Prostate gland (tissue), 2 donors: ENCODE measurements around the gene LARGE2. TPM values are rescaled to one million over a fixed set of nuclear protein-coding genes. Genes with fewer than 3 reads are reported as not detected.
"Not testable (repeated sequence)": the region's sequence is repeated elsewhere in the genome, so short reads cannot be mapped to it uniquely, and the experiment has no call there.

ENCODE experiments used
- DNase-seq: peaks from one replicate; pipeline ENCODE4 v3.0.0-alpha.2; 2019; ENCODE audit warnings: low spot score
- H3K27ac ChIP-seq, 2 donors: fragments of 200-600 bp; sonication (generic); 2 replicates each; pipeline ENCODE4 v1.5.1; 2017 to 2019
- H3K27me3 ChIP-seq: fragments of 200-600 bp; sonication (generic); replicated peaks from 2 replicates; pipeline ENCODE4 v1.5.1; 2019; ENCODE audit not compliant: insufficient read depth
- H3K36me3 ChIP-seq, 2 donors: fragments of 200-600 bp; sonication (generic); 1 replicate in 1 of 2; 2 replicates in 1 of 2; pipeline versions ENCODE4 v1.5.1 to v1.8.1; 2017 to 2019
- H3K4me1 ChIP-seq: fragments of 200-600 bp; sonication (generic); replicated peaks from 2 replicates; pipeline ENCODE4 v1.5.1; 2019
- H3K4me3 ChIP-seq, 2 donors: fragments of 200-600 bp; sonication (generic); 2 replicates each; pipeline ENCODE4 v1.5.1; 2017 to 2019
- H3K9me3 ChIP-seq: fragments of 200-600 bp; sonication (generic); 2 replicates; pipeline ENCODE4 v1.5.1; 2017
- POLR2A ChIP-seq: fragments of 450-650 bp; IDR thresholded peaks from one replicate; pipeline ENCODE4 v1.6.1; 2016; ENCODE audit warnings: antibody characterized with exemption, mild to moderate bottlenecking
- POLR2AphosphoS5 ChIP-seq: sonication (generic); formaldehyde crosslinking; IDR thresholded peaks from one replicate; pipeline ENCODE4 v1.6.1; 2017; ENCODE audit warnings: antibody characterized with exemption
- WGBS: methylation state at CpG from one replicate; pipeline ENCODE4 v1.1.5; 2018; 5-methylcytosine and 5-hydroxymethylcytosine counted together
- intact Hi-C: fragments of 100-400 bp; cut with DNase I; formaldehyde crosslinking; loops from one replicate; pipeline ENCODE4 v1.14.2; 2022
- total RNA-seq, 2 donors: library from RNA; depleted of rRNA; stranded (reverse); fragments of >200 nt; gene quantifications; one replicate each; pipeline ENCODE4 v1.1.0, GENCODE V29; 2016
- TF ChIP-seq, protein P1 (sequence below), 4 experiments: fragments of 200-600 bp in 2 of 4; fragments of 450-650 bp in 2 of 4; sonication (generic) in 2 of 4; IDR thresholded peaks; 1 replicate in 3 of 4; 2 replicates in 1 of 4; pipeline ENCODE4 v1.5.1; 2016 to 2019; ENCODE audit warnings: antibody characterized with exemption in 4 of 4, mild to moderate bottlenecking in 2 of 4, moderate library complexity in 2 of 4

Gene LARGE2
- total RNA-seq, 2 donors from 2014 or later = 20.2 to 33.6 TPM

DNA sequence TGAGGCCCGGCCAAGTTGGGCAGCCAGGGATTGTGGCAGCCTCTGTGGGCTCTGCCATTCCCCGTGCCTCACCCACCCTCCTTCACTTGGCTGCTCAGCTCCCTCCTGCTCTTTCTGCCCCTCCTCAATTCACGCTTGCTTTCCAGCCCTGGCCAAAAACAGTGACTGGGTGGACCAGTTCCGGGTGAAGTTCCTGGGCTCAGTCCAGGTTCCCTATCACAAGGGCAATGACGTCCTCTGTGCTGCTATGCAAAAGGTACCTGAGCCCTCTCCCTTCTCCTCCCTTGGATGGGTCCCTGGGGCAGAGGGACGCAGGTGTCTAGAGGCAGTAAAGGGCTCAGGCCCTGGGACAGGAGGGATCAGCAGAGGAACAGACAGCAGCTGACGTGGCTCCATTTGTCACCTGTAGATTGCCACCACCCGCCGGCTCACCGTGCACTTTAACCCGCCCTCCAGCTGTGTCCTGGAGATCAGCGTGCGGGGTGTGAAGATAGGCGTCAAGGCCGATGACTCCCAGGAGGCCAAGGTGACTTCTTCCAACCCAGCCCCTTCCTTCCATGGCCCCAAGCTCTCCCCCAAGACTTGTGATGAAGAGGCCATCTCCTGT, 18.0 kb upstream of the LARGE2 start:
- H3K27me3 ChIP-seq = no peaks in the 10 kb centered on the region
- no peaks in the 10 kb centered on the region for H3K36me3 ChIP-seq
- intact Hi-C loops = no loop called here
- H3K9me3 ChIP-seq = no peaks in the 10 kb centered on the region
- 70% methylated on average over 14 of the region's 15 CpGs for WGBS
- no peak overlapping the region for H3K27ac ChIP-seq
- H3K4me1 ChIP-seq = peaks cover 5% of the 10 kb centered on the region
- no peak for TF ChIP-seq POLR2A
- TF ChIP-seq POLR2AphosphoS5 = no peak
- TF ChIP-seq, protein P1, sequence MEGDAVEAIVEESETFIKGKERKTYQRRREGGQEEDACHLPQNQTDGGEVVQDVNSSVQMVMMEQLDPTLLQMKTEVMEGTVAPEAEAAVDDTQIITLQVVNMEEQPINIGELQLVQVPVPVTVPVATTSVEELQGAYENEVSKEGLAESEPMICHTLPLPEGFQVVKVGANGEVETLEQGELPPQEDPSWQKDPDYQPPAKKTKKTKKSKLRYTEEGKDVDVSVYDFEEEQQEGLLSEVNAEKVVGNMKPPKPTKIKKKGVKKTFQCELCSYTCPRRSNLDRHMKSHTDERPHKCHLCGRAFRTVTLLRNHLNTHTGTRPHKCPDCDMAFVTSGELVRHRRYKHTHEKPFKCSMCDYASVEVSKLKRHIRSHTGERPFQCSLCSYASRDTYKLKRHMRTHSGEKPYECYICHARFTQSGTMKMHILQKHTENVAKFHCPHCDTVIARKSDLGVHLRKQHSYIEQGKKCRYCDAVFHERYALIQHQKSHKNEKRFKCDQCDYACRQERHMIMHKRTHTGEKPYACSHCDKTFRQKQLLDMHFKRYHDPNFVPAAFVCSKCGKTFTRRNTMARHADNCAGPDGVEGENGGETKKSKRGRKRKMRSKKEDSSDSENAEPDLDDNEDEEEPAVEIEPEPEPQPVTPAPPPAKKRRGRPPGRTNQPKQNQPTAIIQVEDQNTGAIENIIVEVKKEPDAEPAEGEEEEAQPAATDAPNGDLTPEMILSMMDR (IDR thresholded peaks at IDR 0.05) = no peak
- DNase-seq = no peak
- no peak overlapping the region for H3K4me3 ChIP-seq

DNA sequence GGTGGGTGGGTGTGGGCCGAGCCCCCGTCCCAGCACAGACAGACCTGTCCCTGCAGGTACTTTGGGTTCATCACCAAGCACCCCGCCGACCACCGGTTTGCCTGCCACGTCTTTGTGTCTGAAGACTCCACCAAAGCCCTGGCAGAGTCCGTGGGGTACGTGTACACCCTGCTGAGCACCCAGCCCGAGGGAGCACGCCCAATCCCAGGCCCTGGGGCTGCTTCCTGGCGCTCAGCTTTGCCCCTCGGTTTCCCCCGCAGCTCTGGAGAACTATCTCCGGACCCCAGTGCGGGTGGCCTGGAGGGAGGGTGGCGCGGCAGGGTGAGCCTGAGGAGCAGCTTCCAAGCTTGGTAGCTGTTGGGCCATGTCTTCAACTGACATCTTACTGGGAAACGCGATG, 17.4 kb upstream of the LARGE2 start:
- no peaks in the 10 kb centered on the region for H3K27me3 ChIP-seq
- TF ChIP-seq, protein P1 (IDR thresholded peaks at IDR 0.05) = no peak
- TF ChIP-seq POLR2AphosphoS5 = no peak
- TF ChIP-seq POLR2A = no peak
- no peaks in the 10 kb centered on the region for H3K9me3 ChIP-seq
- H3K4me3 ChIP-seq = no peak overlapping the region
- DNase-seq = no peak
- H3K36me3 ChIP-seq = no peaks in the 10 kb centered on the region
- no peak overlapping the region for H3K27ac ChIP-seq
- peaks cover 5% of the 10 kb centered on the region for H3K4me1 ChIP-seq
- WGBS = 92% methylated on average over 18 of the region's 19 CpGs
- intact Hi-C loops = no loop called here

DNA sequence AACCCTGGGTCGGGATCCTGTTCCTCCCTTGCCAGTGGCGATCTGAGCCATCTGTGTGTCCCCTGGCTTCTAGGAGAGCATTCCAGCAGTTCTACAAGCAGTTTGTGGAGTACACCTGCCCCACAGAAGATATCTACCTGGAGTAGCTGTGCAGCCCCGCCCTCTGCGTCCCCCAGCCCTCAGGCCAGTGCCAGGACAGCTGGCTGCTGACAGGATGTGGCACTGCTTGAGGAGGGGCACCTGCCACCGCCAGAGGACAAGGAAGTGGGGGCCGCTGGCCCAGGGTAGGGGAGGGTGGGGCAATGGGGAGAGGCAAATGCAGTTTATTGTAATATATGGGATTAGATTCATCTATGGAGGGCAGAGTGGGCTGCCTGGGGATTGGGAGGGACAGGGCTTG, 16.9 kb upstream of the LARGE2 start:
- H3K36me3 ChIP-seq, intact Hi-C loops, H3K9me3 ChIP-seq, H3K27ac ChIP-seq, DNase-seq, H3K4me1 ChIP-seq, H3K4me3 ChIP-seq, H3K27me3 ChIP-seq: not testable (repeated sequence)
- WGBS = 72% methylated on average over 6 of the region's 6 CpGs

DNA sequence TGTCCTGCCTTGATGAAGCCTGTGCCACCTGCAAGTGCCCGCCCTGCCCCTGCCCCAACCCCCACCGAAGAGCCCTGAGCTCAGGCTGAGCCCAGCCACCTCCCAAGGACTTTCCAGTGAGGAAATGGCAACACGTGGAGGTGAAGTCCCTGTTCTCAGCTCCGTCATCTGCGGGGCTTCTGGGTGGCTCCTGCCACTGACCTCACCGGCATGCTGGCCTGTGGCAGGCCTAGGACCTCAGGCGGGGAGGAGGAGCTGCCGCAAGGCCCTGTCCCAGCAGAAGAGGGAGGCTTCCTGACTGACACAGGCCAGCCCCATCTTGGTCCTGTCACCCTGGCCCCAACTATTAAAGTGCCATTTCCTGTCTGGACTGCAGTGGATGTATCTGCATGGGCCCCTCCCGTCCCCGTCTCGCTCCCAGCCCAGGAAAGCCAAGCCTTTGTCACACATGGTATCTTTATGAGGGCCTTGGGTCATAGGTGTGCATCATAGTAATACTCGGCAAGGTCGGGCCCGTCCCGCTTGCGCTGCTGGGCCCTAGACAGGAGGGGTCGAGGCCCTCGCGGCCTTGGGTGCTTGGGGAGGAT, 16.3 kb upstream of the LARGE2 start:
- intact Hi-C loops = no loop called here
- Histone ChIP-seq H3K27ac (no peak overlapping the region), H3K27me3 (no peaks in the 10 kb centered on the region), H3K9me3 (no peaks in the 10 kb centered on the region), H3K4me1 (no peaks in the 10 kb centered on the region), H3K36me3 (peaks cover 2 to 7% of the 10 kb centered on the region in 2 donors), H3K4me3 (no peak overlapping the region)
- WGBS = 81% methylated on average over 18 of the region's 19 CpGs
- no peak for DNase-seq
- TF ChIP-seq POLR2AphosphoS5 (no peak), POLR2A (no peak)
- TF ChIP-seq, protein P1 (IDR thresholded peaks at IDR 0.05) = no peak

DNA sequence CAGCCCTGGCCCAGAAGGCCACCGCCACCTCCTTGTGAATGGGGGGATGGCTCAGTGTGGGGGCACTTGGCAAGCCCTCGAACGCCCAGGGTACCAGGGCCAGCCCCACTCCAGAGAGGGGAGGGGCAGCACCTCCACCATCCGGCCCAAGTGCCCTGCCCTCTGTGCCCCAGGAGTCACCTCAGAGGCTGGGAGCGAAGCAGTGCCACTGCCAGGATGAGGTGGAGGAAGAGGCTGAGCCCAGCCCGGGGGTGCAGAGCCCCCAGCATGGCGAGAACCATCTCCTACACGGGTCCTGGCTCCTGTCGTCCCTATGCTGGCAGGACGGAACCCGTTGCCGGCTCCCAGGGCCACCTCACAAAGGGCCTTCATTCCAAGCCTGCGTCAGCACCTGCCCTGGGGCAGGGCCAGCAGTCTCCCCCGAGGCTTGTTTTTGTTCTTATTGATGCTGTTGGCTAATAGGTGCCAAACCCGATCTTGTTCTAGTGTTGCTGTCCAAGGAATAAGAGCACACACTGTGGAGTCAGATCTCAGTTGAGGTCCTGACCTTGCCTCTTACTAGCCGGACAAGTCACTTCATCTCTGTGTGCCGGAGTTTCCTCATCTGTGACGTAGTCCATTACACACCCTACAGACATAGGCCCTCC, 15.4 kb upstream of the LARGE2 start, which contains the start of gene FREY1:
Gene FREY1, minus strand, starts transcription at position 307 of the 647 bp plus-strand sequence. Its CDS starts 26 bp downstream, at position 281.
- Histone ChIP-seq H3K27ac (no peak within 1 kb of the TSS), H3K27me3 (no peaks in the 10 kb centered on the region), H3K9me3 (no peaks in the 10 kb centered on the region), H3K4me1 (no peaks in the 10 kb centered on the region), H3K36me3 (peaks cover 2 to 9% of the 10 kb centered on the region in 2 donors), H3K4me3 (no peak within 1 kb of the TSS)
- TF ChIP-seq, protein P1 (IDR thresholded peaks at IDR 0.05) = no peak
- no peak for TF ChIP-seq POLR2A
- no peak for TF ChIP-seq POLR2AphosphoS5
- intact Hi-C loops = no loop called here
- 58% methylated on average over 16 of the region's 18 CpGs for WGBS
- no peak for DNase-seq
